SJSA1 (cell line): Measurements from ENCODE around the gene NANOS3. TPM values are rescaled to one million over a fixed set of nuclear protein-coding genes. Genes with fewer than 3 reads are reported as not detected.
A peak's percentile ranks its signal among the peaks of the same experiment; 100 is the strongest.
"Not testable (repeated sequence)": the region's sequence is repeated elsewhere in the genome, so short reads cannot be mapped to it uniquely, and the experiment has no call there.

ENCODE experiments used
- DNase-seq, 2 experiments: peaks; one replicate each; pipeline ENCODE4 v3.0.0-alpha.2; 2015 to 2020; ENCODE audit warnings: low spot score in 2 of 2, low read depth in 1 of 2
- H3K27ac ChIP-seq: fragments of 250-450 bp; sonication (Bioruptor Pico); 2 replicates; pipeline ENCODE4 v1.5.1; 2020; ENCODE audit warnings: mild to moderate bottlenecking, moderate library complexity
- H3K27me3 ChIP-seq: fragments of 250-450 bp; sonication (Bioruptor Pico); replicated peaks from 2 replicates; pipeline ENCODE4 v1.5.1; 2020; ENCODE audit warnings: mild to moderate bottlenecking, moderate library complexity
- H3K36me3 ChIP-seq: fragments of 250-450 bp; sonication (Bioruptor Pico); 2 replicates; pipeline ENCODE4 v1.5.1; 2020; ENCODE audit warnings: mild to moderate bottlenecking
- H3K4me1 ChIP-seq: fragments of 250-450 bp; sonication (Bioruptor Pico); replicated peaks from 2 replicates; pipeline ENCODE4 v1.6.1; 2021; ENCODE audit warnings: mild to moderate bottlenecking
- H3K4me3 ChIP-seq: fragments of 250-450 bp; sonication (Bioruptor Pico); 2 replicates; pipeline ENCODE4 v1.5.1; 2020; ENCODE audit warnings: mild to moderate bottlenecking
- H3K9me3 ChIP-seq: fragments of 250-450 bp; sonication (Bioruptor Pico); replicated peaks from 2 replicates; pipeline ENCODE4 v1.5.1; 2020; ENCODE audit warnings: mild to moderate bottlenecking
- total RNA-seq: library from RNA; depleted of rRNA; stranded (reverse); fragments of >200 nt; shearing (Covaris generic); gene quantifications from 2 replicates; pipeline ENCODE4 v1.2.3, GENCODE V29; 2014; rRNA removed

NANOS3 gene
- total RNA-seq, 1 experiment from 2014 or later, result 0.50 TPM

DNA sequence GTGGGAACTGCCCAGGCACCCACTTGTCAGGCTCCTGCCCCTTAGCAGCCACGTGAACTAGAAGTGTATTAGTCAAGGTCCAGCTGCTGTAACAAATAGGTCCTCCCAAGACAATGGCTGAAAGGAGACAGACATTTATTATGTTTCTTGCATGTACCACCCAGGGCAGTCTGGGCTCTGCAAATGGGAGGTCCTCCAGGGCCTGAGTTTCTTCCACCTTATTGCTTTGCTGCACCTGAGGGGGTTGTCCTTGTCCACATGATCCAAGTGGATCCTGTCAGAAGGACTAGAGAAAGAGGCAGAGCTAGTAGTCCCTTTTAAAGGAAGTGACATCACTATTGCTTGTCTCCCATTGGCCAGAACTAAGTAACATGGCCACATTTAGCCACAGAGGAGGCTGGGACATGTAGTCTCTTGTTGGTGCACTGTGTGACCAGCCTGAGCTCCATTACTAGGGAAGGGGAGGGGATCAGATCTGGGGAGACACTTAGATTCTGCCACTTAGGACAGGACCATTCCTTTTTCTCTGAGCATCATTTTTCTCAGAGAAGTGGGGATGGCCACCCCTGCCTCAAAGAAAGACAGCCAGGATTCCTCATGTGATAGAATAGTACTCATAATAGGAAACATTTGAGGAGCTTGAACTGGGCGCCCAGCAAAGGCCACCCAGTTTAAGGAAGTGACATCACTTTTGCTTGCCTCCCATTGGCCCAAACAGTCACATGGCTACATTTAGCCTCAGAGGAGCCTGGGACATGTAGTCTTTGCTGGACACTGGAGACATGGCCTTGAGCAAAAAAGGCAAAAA lies 44.2 kb downstream of the NANOS3 start:
- Histone ChIP-seq H3K27me3 (no peaks in the 10 kb centered on the region), H3K4me3 (no peak overlapping the region), H3K27ac (no peak overlapping the region), H3K36me3 (peaks cover 31% of the 10 kb centered on the region), H3K9me3 (no peaks in the 10 kb centered on the region), H3K4me1 (peaks cover 6% of the 10 kb centered on the region; the same call in 1 of the 2 replicates)
- peak in 1 of 2 experiments; percentile 59 for DNase-seq

DNA sequence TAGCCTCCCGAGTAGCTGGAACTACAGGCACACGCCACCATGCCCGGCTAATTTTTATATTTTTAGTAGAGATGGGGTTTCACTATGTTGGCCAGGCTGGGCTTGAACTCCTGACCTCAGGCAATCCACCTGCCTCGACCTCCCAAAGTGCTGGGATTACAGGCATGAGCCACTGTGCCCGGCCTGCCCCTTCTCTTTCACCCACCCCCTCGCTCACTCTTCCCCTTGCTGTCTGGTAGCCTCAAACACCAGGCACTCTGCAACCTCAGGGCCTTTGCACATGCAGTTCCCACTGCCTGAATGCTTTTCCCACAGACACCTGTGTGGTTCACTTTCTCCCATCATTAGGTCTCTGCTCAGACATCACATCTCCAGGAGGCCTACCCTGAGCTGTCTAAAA lies 45.2 kb downstream of the NANOS3 start:
- H3K27me3 ChIP-seq, H3K27ac ChIP-seq, H3K9me3 ChIP-seq, H3K4me3 ChIP-seq, H3K4me1 ChIP-seq, DNase-seq: not testable (repeated sequence)
- H3K36me3 ChIP-seq, result peaks cover 37% of the 10 kb centered on the region

DNA sequence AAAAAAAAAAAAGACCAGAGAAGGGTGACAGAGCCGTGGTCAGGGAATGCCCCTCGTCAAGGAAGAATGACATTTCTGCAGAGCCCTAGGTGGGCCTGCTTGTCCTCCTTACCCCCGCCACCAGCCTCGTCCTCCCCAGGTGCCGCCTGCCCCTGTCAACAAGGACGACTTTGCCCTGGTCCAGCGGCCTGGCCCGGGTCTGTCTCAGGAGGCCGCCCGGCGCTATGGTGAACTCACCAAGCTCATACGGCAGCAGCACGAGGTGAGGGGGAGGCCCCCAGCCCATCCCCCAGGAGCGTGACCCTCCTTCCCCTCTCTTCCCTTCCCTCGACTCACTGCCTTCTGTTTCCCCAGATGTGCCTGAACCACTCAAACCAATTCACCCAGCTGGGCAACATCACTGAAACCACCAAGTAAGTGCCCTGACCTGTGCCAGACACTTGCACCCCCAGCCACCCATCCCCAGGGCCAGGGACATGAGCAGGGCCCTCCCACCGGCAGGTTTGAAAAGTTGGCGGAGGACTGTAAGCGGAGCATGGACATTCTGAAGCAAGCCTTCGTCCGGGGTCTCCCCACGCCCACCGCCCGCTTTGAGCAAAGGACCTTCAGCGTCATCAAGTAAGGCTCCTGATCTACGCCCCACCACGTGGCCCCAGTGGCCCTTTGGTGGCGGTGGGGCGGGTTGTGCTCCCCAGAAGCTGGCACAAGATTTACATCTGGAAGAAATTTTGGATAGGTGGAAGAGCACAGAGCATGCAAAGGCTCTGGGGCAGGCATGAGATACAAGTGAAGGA lies 46.5 kb downstream of the NANOS3 start:
- Histone ChIP-seq H3K27me3 (no peaks in the 10 kb centered on the region), H3K27ac (no peak overlapping the region), H3K9me3 (no peaks in the 10 kb centered on the region), H3K36me3 (peaks cover 37% of the 10 kb centered on the region), H3K4me3 (no peak overlapping the region), H3K4me1 (peaks cover 6% of the 10 kb centered on the region; the same call in 1 of the 2 replicates)
- no peak for DNase-seq

DNA sequence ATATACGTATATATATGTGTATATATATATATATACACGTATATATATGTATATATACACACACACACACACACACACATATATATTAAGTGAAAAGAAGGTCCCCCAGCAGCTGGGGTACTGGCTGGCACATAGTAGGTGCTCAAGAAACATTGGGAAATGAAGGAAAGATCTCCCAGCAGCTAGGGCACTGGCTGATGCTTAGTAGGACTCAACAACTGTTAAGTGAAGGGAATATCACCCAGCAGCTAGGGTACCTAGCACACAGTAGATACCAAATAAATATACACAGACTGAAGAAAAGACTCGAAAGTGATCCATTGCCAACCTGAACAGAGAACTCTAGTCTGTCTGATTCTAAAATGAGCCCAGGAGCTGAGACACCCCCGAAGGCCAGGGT lies 49.1 kb downstream of the NANOS3 start:
- Histone ChIP-seq H3K9me3 (no peaks in the 10 kb centered on the region), H3K4me1 (peaks cover 6% of the 10 kb centered on the region; the same call in 1 of the 2 replicates), H3K36me3 (peaks cover 23% of the 10 kb centered on the region), H3K27me3 (no peaks in the 10 kb centered on the region), H3K27ac (no peak overlapping the region), H3K4me3 (no peak overlapping the region)
- no peak for DNase-seq

DNA sequence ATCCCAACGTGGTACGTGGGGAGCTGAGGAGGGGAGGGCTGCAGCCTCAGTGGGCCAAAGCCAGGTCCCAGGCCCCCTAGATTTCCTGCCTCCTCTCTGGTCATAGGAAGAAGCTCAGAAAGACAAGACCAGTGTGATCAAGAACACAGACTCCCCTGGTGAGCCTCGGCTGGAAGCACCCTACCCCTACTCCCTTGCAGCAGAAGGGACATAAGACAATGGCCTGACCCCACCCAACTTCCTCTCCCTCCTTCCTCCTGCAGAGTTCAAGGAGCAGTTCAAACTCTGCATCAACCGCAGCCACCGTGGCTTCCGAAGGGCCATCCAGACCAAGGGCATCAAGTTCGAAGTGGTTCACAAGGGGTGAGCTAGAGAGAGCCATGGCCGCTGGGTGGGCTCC lies 49.8 kb downstream of the NANOS3 start:
- Histone ChIP-seq H3K27ac (no peak overlapping the region), H3K9me3 (no peaks in the 10 kb centered on the region), H3K4me1 (peaks cover under 1% of the 10 kb centered on the region; the same call in 1 of the 2 replicates), H3K27me3 (no peaks in the 10 kb centered on the region), H3K36me3 (peaks cover 16% of the 10 kb centered on the region), H3K4me3 (no peak overlapping the region)
- no peak for DNase-seq

DNA sequence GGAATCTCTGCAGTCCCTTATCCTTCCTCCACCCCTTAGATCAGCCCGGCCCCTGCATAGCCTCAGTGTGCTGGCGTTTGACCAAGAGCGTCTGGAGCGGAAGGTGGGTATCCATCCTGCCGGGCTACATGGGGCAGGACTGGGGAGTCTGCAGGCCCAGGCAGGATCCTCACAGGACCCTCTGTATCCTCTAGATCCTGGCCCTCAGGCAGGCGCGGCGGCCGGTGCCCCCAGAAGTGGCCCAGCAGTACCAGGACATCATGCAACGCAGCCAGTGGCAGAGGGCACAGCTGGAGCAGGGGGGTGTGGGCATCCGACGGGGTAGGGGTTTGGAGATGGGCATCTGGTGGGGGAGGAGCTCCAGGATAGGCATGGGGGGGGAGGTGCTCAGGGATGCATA lies 52.4 kb downstream of the NANOS3 start:
- no peak overlapping the region for H3K27ac ChIP-seq
- H3K9me3 ChIP-seq, result no peaks in the 10 kb centered on the region
- no peak for DNase-seq
- H3K4me3 ChIP-seq, result no peak overlapping the region
- no peaks in the 10 kb centered on the region for H3K4me1 ChIP-seq
- H3K27me3 ChIP-seq, result no peaks in the 10 kb centered on the region
- peaks cover 7% of the 10 kb centered on the region; the same call in 1 of the 2 replicates for H3K36me3 ChIP-seq

DNA sequence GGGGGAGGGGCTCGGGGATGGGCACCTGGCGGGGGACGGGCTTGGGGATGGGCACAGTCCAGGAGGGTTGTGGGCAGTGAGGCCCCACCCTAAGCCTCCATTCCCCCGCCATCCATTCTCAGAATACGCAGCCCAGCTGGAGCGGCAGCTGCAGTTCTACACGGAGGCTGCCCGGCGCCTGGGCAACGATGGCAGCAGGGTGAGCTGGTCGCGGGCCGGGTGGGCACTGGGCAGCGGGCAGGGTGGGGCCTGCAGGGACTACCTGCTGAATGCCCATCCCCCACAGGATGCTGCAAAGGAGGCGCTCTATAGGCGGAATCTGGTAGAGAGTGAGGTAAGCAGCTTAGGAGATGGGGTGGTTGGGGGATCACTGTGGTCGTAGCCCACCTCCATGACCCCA lies 53.0 kb downstream of the NANOS3 start:
- Histone ChIP-seq H3K4me3 (no peak overlapping the region), H3K36me3 (peaks cover 7% of the 10 kb centered on the region; the same call in 1 of the 2 replicates), H3K4me1 (no peaks in the 10 kb centered on the region), H3K27me3 (no peaks in the 10 kb centered on the region), H3K9me3 (no peaks in the 10 kb centered on the region), H3K27ac (no peak overlapping the region)
- no peak for DNase-seq

Other genes starting within 250 kb of the NANOS3 start
- 34.4 and 45.4 TPM in 2 replicates for gene MRI1, start 112.6 kb upstream of the NANOS3 start, total RNA-seq
- gene C19orf53, start 102.7 kb upstream of the NANOS3 start, total RNA-seq, result 167 and 195 TPM in 2 replicates
- 1.9 and 2.9 TPM in 2 replicates for gene ZSWIM4, start 81.7 kb upstream of the NANOS3 start, total RNA-seq
- 0.21 TPM in 1 of 2 replicates, not detected in the other for gene BRME1, start 29.0 kb downstream of the NANOS3 start, total RNA-seq
- gene CC2D1A, start 29.1 kb downstream of the NANOS3 start, total RNA-seq, result 12.3 and 18.3 TPM in 2 replicates
- gene PODNL1, start 61.3 kb downstream of the NANOS3 start, total RNA-seq, result 0.53 TPM in 1 of 2 replicates, not detected in the other
- 28.2 and 29.1 TPM in 2 replicates for gene DCAF15, start 75.4 kb downstream of the NANOS3 start, total RNA-seq
- 2.6 and 3.6 TPM in 2 replicates for gene RFX1, start 129.2 kb downstream of the NANOS3 start, total RNA-seq
- not detected in 2 replicates for gene RLN3, start 151.0 kb downstream of the NANOS3 start, total RNA-seq
- 2.0 and 4.0 TPM in 2 replicates for gene IL27RA, start 154.6 kb downstream of the NANOS3 start, total RNA-seq
- gene PALM3, start 184.9 kb downstream of the NANOS3 start, total RNA-seq, result not detected in 2 replicates
- 0.34 TPM in 1 of 2 replicates, not detected in the other for gene MISP3, start 195.7 kb downstream of the NANOS3 start, total RNA-seq
- not detected in 2 replicates for gene C19orf67, start 208.6 kb downstream of the NANOS3 start, total RNA-seq
- 64.1 and 130 TPM in 2 replicates for gene SAMD1, start 213.6 kb downstream of the NANOS3 start, total RNA-seq
- gene PRKACA, start 240.6 kb downstream of the NANOS3 start, total RNA-seq, result 18.2 and 48.9 TPM in 2 replicates